HepG2 (cell line): Measurements from ENCODE around the gene ZNF138. TPM values are rescaled to one million over a fixed set of nuclear protein-coding genes. Genes with fewer than 3 reads are reported as not detected.

Experiments used
- ATAC-seq: fragments of 200-7000 bp; cut with Tn5 transposase; 3 replicates; pipeline ENCODE4 v1.9.1; 2020; ENCODE audit warnings: mild to moderate bottlenecking, moderate library complexity
- BruUV-seq: library from RNA; stranded (reverse); fragments of 400-500 nt; replicated peaks from 2 replicates; lab custom pipeline; 2021; lab: Mats Ljungman, UMichigan
- CTCF ChIA-PET: fragments of 300-600 bp; formaldehyde crosslinking; extraction: SDS; loops from one replicate; lab custom pipeline; 2021; ENCODE audit warnings: low total read pairs, inconsistent platforms, low intra/inter-chr PET ratio; lab: Yijun Ruan, JAX
- POLR2A ChIA-PET: fragments of 350-600 bp; sonication (Branson Sonifier 250); formaldehyde crosslinking; loops from one replicate; lab custom pipeline; 2020; ENCODE audit warnings: antibody characterized with exemption, inconsistent platforms; lab: Yijun Ruan, JAX
- DNase-seq: peaks from one replicate; pipeline ENCODE4 v3.0.0-alpha.2; 2015; ENCODE audit warnings: low spot score
- FAIRE-seq: peaks from 3 replicates; lab custom pipeline; 2011; peaks lifted over from hg19 to GRCh38; lab: Jason Lieb, UNC
- H2AFZ ChIP-seq: one replicate; pipeline ENCODE4 v1.6.1; 2011; ENCODE audit warnings: low read length, inconsistent platforms
- H3K27ac ChIP-seq: fragments of 300-600 bp; 3 replicates; pipeline ENCODE4 v1.8.0; 2011; ENCODE audit warnings: mixed run types, mild to moderate bottlenecking, mixed read lengths, low read length, inconsistent platforms; ENCODE audit not compliant: insufficient read depth; ENCODE audit errors: extremely low read length
- H3K27me3 ChIP-seq, 2 experiments: fragments of 200-600 bp in 1 of 2; 2 replicates in 1 of 2; 3 replicates in 1 of 2; pipeline versions ENCODE4 v1.6.0 to v1.8.0; 2011; ENCODE audit warnings: low read length in 2 of 2, mild to moderate bottlenecking in 2 of 2, moderate library complexity in 2 of 2, inconsistent platforms in 1 of 2; ENCODE audit not compliant: insufficient read depth in 2 of 2, control insufficient read depth in 1 of 2
- H3K36me3 ChIP-seq, 2 experiments: fragments of 200-600 bp in 1 of 2; replicated peaks in 1 of 2; 2 replicates in 1 of 2; 3 replicates in 1 of 2; pipeline versions ENCODE4 v1.5.1 to v1.8.0; 2011; ENCODE audit warnings: low read length in 2 of 2, inconsistent platforms in 1 of 2; ENCODE audit not compliant: insufficient read depth in 2 of 2, control insufficient read depth in 1 of 2
- H3K4me1 ChIP-seq: 2 replicates; pipeline ENCODE4 v1.5.1; 2012; ENCODE audit warnings: low read length, inconsistent platforms; ENCODE audit not compliant: insufficient read depth
- H3K4me2 ChIP-seq: 2 replicates; pipeline ENCODE4 v1.6.0; 2011; ENCODE audit warnings: low read depth, low read length, inconsistent platforms
- H3K4me3 ChIP-seq, 3 experiments: fragments of 200-600 bp in 1 of 3; sonication (generic), shearing (Covaris generic) in 1 of 3; replicated peaks in 1 of 3; 2 replicates each; pipeline ENCODE4 v1.5.1; 2011 to 2016; ENCODE audit warnings: low read length in 3 of 3, inconsistent platforms in 2 of 3, low read depth in 2 of 3, mild to moderate bottlenecking in 2 of 3, control low read depth in 1 of 3, mixed read lengths in 1 of 3; ENCODE audit not compliant: insufficient read depth in 1 of 3
- H3K79me2 ChIP-seq: one replicate; pipeline ENCODE4 v1.6.1; 2011; ENCODE audit warnings: low read length, inconsistent platforms; ENCODE audit not compliant: insufficient read depth
- H3K9ac ChIP-seq: 2 replicates; pipeline ENCODE4 v1.6.0; 2011; ENCODE audit warnings: mild to moderate bottlenecking, low read depth, low read length, inconsistent platforms; ENCODE audit not compliant: insufficient read depth
- H3K9me3 ChIP-seq: 2 replicates; pipeline ENCODE4 v1.5.1; 2012; ENCODE audit warnings: mild to moderate bottlenecking, low read length
- H4K20me1 ChIP-seq: 2 replicates; pipeline ENCODE4 v1.6.0; 2011; ENCODE audit warnings: inconsistent platforms, mild to moderate bottlenecking, low read length, moderate library complexity; ENCODE audit not compliant: insufficient read depth
- KDM5A ChIP-seq: fragments of 200-600 bp; sonication (generic); IDR thresholded peaks from 2 replicates; pipeline ENCODE4 v1.7.0; 2018; ENCODE audit warnings: antibody characterized with exemption, mild to moderate bottlenecking, low read length, borderline replicate concordance
- MIER2 ChIP-seq: IDR thresholded peaks from 2 replicates; pipeline ENCODE4 v1.6.1; 2016; ENCODE audit warnings: missing biosample characterization, missing genetic modification reagents
- MTA1 ChIP-seq: sonication (generic); formaldehyde crosslinking; IDR thresholded peaks from 2 replicates; pipeline ENCODE4 v1.4.0; 2020; ENCODE audit warnings: missing genetic modification reagents, mild to moderate bottlenecking, borderline replicate concordance
- NAIF1 ChIP-seq: sonication (generic); formaldehyde crosslinking; IDR thresholded peaks from 2 replicates; pipeline ENCODE4 v1.5.0; 2020; ENCODE audit warnings: mild to moderate bottlenecking, missing genetic modification reagents, borderline replicate concordance
- SP1 ChIP-seq, 2 experiments: fragments of 450-650 bp in 1 of 2; sonication (generic) in 1 of 2; formaldehyde crosslinking in 1 of 2; IDR thresholded peaks; 2 replicates each; pipeline versions ENCODE4 v1.4.0 to v1.6.1; 2016 to 2020; ENCODE audit warnings: missing genetic modification reagents in 1 of 2
- ZNF441 ChIP-seq: sonication (generic); formaldehyde crosslinking; IDR thresholded peaks from 2 replicates; pipeline ENCODE4 v1.7.0; 2021; ENCODE audit warnings: missing genetic modification reagents, borderline replicate concordance
- ZNF615 ChIP-seq: sonication (generic); formaldehyde crosslinking; IDR thresholded peaks from 2 replicates; pipeline ENCODE4 v1.5.0; 2020; ENCODE audit warnings: mild to moderate bottlenecking, missing genetic modification reagents, borderline replicate concordance
- ZNF619 ChIP-seq: sonication (generic); formaldehyde crosslinking; IDR thresholded peaks from 2 replicates; pipeline ENCODE4 v1.4.0; 2020; ENCODE audit warnings: mild to moderate bottlenecking, missing genetic modification reagents
- ZZZ3 ChIP-seq: sonication (generic); formaldehyde crosslinking; IDR thresholded peaks from 2 replicates; pipeline ENCODE4 v1.4.0; 2020; ENCODE audit warnings: missing genetic modification reagents, mild to moderate bottlenecking, borderline replicate concordance
- WGBS: methylation state at CpG from one replicate; pipeline ENCODE4 v1.1.6; 2017; ENCODE audit warnings: low lambda C conversion rate; 5-methylcytosine and 5-hydroxymethylcytosine counted together
- in situ Hi-C: cut with HindIII; loops from 2 replicates; pipeline ENCODE4 v1.10.0; 2017; ENCODE audit warnings: low pct_unique_long_range_greater_than_20kb; ENCODE audit not compliant: extremely low pct_ligation_motif_present
- intact Hi-C: fragments of 100-400 bp; cut with micrococcal nuclease; formaldehyde crosslinking; loops from one replicate; pipeline ENCODE4 v1.10.0; 2022; ENCODE audit not compliant: unreplicated experiment
- polyA plus RNA-seq, 8 experiments: library from polyadenylated mRNA; depleted of rRNA in 3 of 8; stranded (reverse) in 7 of 8; unstranded in 1 of 8; fragments of >200 nt; fragmentation: Illumina TruSeq in 4 of 8; extraction: Trizol in 4 of 8; gene quantifications; 2 replicates each; pipeline versions ENCODE4 v1.2.1 to v1.2.3, GENCODE V29; 2011 to 2016; ENCODE audit warnings: low read depth in 4 of 8, missing spikeins in 1 of 8, mixed read lengths in 1 of 8; ENCODE audit not compliant: insufficient read depth in 1 of 8
- total RNA-seq, 5 experiments: library from RNA; depleted of rRNA; stranded (reverse); fragments of >200 nt; fragmentation: Illumina TruSeq; extraction: Trizol; gene quantifications; 2 replicates each; pipeline ENCODE4 v1.2.3, GENCODE V29; 2016; ENCODE audit warnings: low read depth in 1 of 5

Gene ZNF138
- total and polyA plus RNA-seq, 2 of the 13 experiments (the other 11 are each of a cell fraction or from before 2014, with no cell fraction given) = 2.7 to 5.8 TPM

GRCh38 chr7:64873155-64873500, 78.9 kb downstream of the ZNF138 start:
- Histone ChIP-seq H3K27ac (no peak overlapping the region), H3K4me2 (no peak overlapping the region), H2AFZ (no peak overlapping the region), H3K9me3 (peaks cover 9% of the 10 kb centered on the region; the same call in 1 of the 2 replicates)
- ATAC-seq = no peak
- no peak for DNase-seq
- CTCF ChIA-PET = no interaction called here
- TF ChIP-seq ZNF619 (CRISPR knock-in tag) (no peak), ZNF615 (CRISPR knock-in tag) (no peak), ZNF441 (CRISPR knock-in tag) (no peak), SP1 (IDR thresholded peaks at IDR 0.05) (no peak), SP1 (CRISPR knock-in tag; IDR thresholded peaks at IDR 0.05) (no peak), MTA1 (CRISPR knock-in tag) (no peak), KDM5A (no peak), NAIF1 (CRISPR knock-in tag) (no peak), MIER2 (CRISPR knock-in tag) (no peak), ZZZ3 (no peak)
- TF ChIP-seq, all 625 proteins: peak for 0
- in situ Hi-C loops = no loop called here
- POLR2A ChIA-PET = no interaction called here
- no peak overlapping the region for H3K9ac ChIP-seq
- no peaks in the 10 kb centered on the region for H3K36me3 ChIP-seq
- H3K4me1 ChIP-seq = peaks cover under 1% of the 10 kb centered on the region; the same call in 1 of the 2 replicates
- FAIRE-seq = no peak
- no peak overlapping the region for H3K4me3 ChIP-seq
- intact Hi-C loops = no loop called here
- no TSS peak for BruUV-seq
- H3K79me2 ChIP-seq = no peaks in the 10 kb centered on the region
- WGBS = 61% methylated on average over 10 of the region's 10 CpGs
- no peaks in the 10 kb centered on the region for H4K20me1 ChIP-seq
- H3K27me3 ChIP-seq = peaks cover 5 to 97% of the 10 kb centered on the region in 2 experiments; a peak in 4 of 5 replicates

GRCh38 chr7:64873517-64873916, 79.3 kb downstream of the ZNF138 start:
- H2AFZ ChIP-seq = no peak overlapping the region
- H3K9ac ChIP-seq = no peak overlapping the region
- no peak overlapping the region for H3K4me2 ChIP-seq
- ChIA-PET CTCF (no interaction called here), POLR2A (no interaction called here)
- no peak overlapping the region for H3K4me3 ChIP-seq
- H3K9me3 ChIP-seq = peaks cover 13% of the 10 kb centered on the region; the same call in 1 of the 2 replicates
- H3K27me3 ChIP-seq = peaks cover 5 to 97% of the 10 kb centered on the region in 2 experiments; a peak in 4 of 5 replicates
- WGBS = 5% methylated on average over 4 of the region's 5 CpGs
- DNase-seq = no peak
- no peaks in the 10 kb centered on the region for H3K79me2 ChIP-seq
- TF ChIP-seq SP1 (IDR thresholded peaks at IDR 0.05) (no peak), SP1 (CRISPR knock-in tag; IDR thresholded peaks at IDR 0.05) (no peak)
- no TSS peak for BruUV-seq
- H3K4me1 ChIP-seq = peaks cover 5% of the 10 kb centered on the region
- no peak for FAIRE-seq
- intact Hi-C loops = no loop called here
- in situ Hi-C loops = no loop called here
- H3K36me3 ChIP-seq = no peaks in the 10 kb centered on the region
- no peaks in the 10 kb centered on the region for H4K20me1 ChIP-seq
- no peak for ATAC-seq
- no peak overlapping the region for H3K27ac ChIP-seq
